Testis (tissue), 2 donors: ENCODE data around the gene TMEM207.

Source experiments
- CTCF ChIP-seq, 3 experiments: fragments of 450-650 bp in 2 of 3; fragments of 200-600 bp in 1 of 3; sonication (generic) in 1 of 3; IDR thresholded peaks; one replicate each; pipeline ENCODE4 v1.5.1; 2016 to 2019; ENCODE audit warnings: antibody characterized with exemption in 3 of 3, mild to moderate bottlenecking in 2 of 3, moderate library complexity in 1 of 3
- POLR2A ChIP-seq: fragments of 450-650 bp; IDR thresholded peaks from one replicate; pipeline ENCODE4 v1.6.1; 2017; ENCODE audit warnings: antibody characterized with exemption, mild to moderate bottlenecking, moderate library complexity

- TF ChIP-seq CTCF (IDR thresholded peaks at IDR 0.05), result no peak
- TF ChIP-seq POLR2A, result no peak
These were observed 47.7 kb downstream of the TMEM207 start for GRCh38 chr3:190401963-190402362.
